Neutrophil (primary cell): Measurements from ENCODE around the gene TKTL1.

Source experiments
- H3K27ac ChIP-seq: fragments of 200-600 bp; sonication (generic); 2 replicates; pipeline ENCODE4 v1.5.1; 2016; ENCODE audit warnings: mild to moderate bottlenecking, moderate library complexity
- H3K27me3 ChIP-seq: fragments of 200-600 bp; sonication (generic); 2 replicates; pipeline ENCODE4 v1.6.0; 2016; ENCODE audit warnings: mild to moderate bottlenecking
- H3K36me3 ChIP-seq: fragments of 200-600 bp; sonication (generic); 2 replicates; pipeline ENCODE4 v1.5.1; 2017
- H3K4me1 ChIP-seq, 2 experiments: fragments of 200-600 bp in 1 of 2; sonication (generic) in 1 of 2; 1 replicate in 1 of 2; 2 replicates in 1 of 2; pipeline versions ENCODE4 v1.5.1 to v1.6.1; 2013 to 2016; ENCODE audit warnings: low read depth in 1 of 2, low read length in 1 of 2, mild to moderate bottlenecking in 1 of 2, moderate library complexity in 1 of 2; ENCODE audit not compliant: control insufficient read depth in 1 of 2, insufficient read depth in 1 of 2
- H3K4me3 ChIP-seq, 2 experiments: fragments of 200-600 bp in 1 of 2; sonication (generic) in 1 of 2; 1 replicate in 1 of 2; 2 replicates in 1 of 2; pipeline ENCODE4 v1.5.1; 2013 to 2016; ENCODE audit warnings: low read depth in 1 of 2, low read length in 1 of 2, mild to moderate bottlenecking in 1 of 2, moderate library complexity in 1 of 2
- H3K9me3 ChIP-seq: fragments of 200-600 bp; sonication (generic); 2 replicates; pipeline ENCODE4 v1.5.1; 2016
- TF ChIP-seq, protein P1 (sequence below): fragments of 200-600 bp; sonication (generic); IDR thresholded peaks from 2 replicates; pipeline ENCODE4 v1.5.1; 2016; ENCODE audit warnings: antibody characterized with exemption

TKTL1 gene

DNA sequence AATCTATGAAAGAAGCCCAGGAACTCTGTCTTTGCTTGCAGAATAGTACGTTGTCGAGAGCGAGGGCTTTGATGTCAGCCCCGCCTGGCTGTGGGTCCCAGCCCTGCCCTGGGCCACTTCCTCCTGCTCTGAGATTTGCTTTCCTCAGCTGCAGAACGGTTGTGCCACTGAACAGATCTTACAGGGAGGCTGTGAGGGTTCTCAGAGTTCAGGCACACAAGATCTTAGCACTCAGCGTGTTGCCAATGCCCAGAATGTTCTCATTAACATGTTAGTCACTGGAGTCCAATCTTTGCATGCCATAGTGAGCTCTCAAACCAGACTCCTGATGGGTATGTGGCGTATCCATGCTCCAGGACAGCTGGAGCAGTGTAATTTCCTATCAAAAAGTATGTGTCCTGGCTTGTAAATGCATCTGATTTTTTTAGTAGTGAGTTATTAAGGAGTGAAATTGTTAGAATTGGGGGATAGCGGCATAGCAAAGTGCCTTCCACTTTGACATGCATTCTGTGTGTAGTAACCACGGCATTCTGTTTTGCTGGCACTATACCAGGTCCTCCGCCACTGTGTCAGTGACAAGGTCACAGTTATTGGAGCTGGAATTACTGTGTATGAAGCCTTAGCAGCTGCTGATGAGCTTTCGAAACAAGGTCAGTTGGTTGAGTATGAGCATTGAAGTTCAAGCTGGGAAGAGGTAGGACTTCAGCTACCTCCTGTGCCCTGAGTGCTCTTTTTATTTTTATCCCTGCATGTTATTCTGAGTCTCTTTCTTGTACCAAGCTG, 31.6 kb downstream of the TKTL1 start:
- no peak overlapping the region for H3K4me3 ChIP-seq
- no peaks in the 10 kb centered on the region for H3K9me3 ChIP-seq
- no peak overlapping the region for H3K27ac ChIP-seq
- TF ChIP-seq, protein P1, sequence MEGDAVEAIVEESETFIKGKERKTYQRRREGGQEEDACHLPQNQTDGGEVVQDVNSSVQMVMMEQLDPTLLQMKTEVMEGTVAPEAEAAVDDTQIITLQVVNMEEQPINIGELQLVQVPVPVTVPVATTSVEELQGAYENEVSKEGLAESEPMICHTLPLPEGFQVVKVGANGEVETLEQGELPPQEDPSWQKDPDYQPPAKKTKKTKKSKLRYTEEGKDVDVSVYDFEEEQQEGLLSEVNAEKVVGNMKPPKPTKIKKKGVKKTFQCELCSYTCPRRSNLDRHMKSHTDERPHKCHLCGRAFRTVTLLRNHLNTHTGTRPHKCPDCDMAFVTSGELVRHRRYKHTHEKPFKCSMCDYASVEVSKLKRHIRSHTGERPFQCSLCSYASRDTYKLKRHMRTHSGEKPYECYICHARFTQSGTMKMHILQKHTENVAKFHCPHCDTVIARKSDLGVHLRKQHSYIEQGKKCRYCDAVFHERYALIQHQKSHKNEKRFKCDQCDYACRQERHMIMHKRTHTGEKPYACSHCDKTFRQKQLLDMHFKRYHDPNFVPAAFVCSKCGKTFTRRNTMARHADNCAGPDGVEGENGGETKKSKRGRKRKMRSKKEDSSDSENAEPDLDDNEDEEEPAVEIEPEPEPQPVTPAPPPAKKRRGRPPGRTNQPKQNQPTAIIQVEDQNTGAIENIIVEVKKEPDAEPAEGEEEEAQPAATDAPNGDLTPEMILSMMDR, result no peak
- no peaks in the 10 kb centered on the region for H3K36me3 ChIP-seq
- H3K27me3 ChIP-seq, result no peaks in the 10 kb centered on the region
- no peaks in the 10 kb centered on the region for H3K4me1 ChIP-seq

DNA sequence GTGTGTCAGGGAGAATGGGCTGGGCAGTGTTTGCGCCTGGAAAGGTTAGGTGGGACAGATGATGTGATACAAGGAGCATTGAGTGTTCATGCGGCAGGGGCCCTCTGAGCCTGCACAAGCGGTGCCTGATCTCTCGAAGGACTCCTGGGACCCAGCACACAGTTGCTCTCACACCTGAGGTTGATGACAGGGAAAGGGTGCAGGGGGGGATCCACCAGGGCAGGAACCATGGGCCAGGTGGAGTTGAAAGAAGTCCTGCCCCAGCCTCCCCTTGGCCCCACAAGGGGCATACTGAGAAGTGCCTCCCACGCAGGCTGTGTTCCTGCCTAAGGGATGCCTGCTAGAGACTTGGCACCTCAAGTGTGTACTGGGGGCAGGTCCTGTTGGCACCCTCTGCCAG, 33.1 kb downstream of the TKTL1 start:
- Histone ChIP-seq H3K27me3 (no peaks in the 10 kb centered on the region), H3K27ac (no peak overlapping the region), H3K4me3 (no peak overlapping the region), H3K9me3 (no peaks in the 10 kb centered on the region), H3K4me1 (peaks cover 3 to 5% of the 10 kb centered on the region in 2 experiments), H3K36me3 (no peaks in the 10 kb centered on the region)
- TF ChIP-seq, protein P1, result no peak

DNA sequence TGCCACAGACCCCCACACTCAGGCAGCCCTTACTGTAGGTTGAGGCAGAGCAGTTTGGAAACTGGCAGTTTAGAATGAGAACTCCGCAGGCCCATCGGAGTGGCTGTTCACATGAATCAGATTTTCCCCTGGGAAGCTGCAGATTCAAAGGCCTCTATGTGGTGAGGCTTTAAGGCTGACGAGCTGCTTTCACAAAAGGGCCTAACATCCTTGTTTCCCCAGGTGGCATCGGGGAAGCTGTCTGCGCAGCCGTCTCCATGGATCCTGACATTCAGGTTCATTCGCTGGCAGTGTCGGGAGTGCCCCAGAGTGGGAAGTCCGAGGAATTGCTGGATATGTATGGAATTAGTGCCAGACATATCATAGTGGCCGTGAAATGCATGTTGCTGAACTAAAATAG, 33.7 kb downstream of the TKTL1 start:
- TF ChIP-seq, protein P1, result no peak
- H3K36me3 ChIP-seq, result no peaks in the 10 kb centered on the region
- no peaks in the 10 kb centered on the region for H3K9me3 ChIP-seq
- peaks cover 10 to 11% of the 10 kb centered on the region in 2 experiments for H3K4me1 ChIP-seq
- H3K27ac ChIP-seq, result no peak overlapping the region
- no peaks in the 10 kb centered on the region for H3K27me3 ChIP-seq
- H3K4me3 ChIP-seq, result no peak overlapping the region

DNA sequence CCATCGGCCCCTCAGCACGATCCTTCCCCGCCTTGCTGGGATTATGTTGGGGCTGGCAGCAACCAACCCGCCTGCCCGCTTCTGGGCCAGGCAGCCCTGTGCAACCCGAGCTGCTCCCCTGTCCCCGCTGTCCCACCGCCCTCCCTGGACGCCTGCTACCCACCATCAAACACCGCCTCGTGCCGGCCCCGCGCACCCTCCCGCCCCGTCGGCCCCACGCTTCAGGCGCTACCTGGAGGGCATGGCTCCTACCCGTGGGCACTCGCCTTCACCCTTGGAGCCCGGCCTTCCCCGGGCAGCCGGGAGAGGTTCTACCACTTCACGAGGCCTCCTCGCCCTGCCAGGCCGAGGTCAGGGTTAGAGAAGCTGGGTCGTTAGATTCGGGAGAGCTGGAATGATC, 37.0 kb downstream of the TKTL1 start:
- Histone ChIP-seq H3K4me1 (peaks cover 15% of the 10 kb centered on the region in 2 experiments), H3K9me3 (no peaks in the 10 kb centered on the region), H3K27me3 (no peaks in the 10 kb centered on the region), H3K27ac (no peak overlapping the region), H3K4me3 (no peak overlapping the region), H3K36me3 (no peaks in the 10 kb centered on the region)
- TF ChIP-seq, protein P1, result no peak

DNA sequence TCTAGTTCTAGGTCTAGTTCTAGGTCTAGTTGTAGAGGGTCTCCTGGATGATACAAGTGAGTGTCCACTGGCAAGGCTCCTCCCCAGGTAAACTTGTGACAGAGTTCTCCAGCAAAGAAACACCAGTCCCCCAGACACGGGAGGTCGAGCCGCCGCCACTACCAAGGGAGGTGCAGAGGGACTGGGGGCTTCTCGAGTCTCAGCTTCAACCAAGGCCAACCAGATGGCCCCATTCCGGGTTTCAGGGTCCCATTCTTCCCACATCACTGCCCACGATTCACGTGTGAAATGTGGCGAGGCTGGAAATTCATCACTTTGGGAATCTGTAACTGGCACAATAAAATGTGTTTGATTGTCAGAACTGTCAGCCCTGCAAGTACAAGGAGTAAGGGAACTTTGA, 37.5 kb downstream of the TKTL1 start:
- Histone ChIP-seq H3K36me3 (no peaks in the 10 kb centered on the region), H3K4me1 (peaks cover 15% of the 10 kb centered on the region in 2 experiments), H3K4me3 (no peak overlapping the region), H3K9me3 (no peaks in the 10 kb centered on the region), H3K27ac (peak overlapping the region; percentile 91), H3K27me3 (no peaks in the 10 kb centered on the region)
- TF ChIP-seq, protein P1, result no peak
